GM19438 (cell line): Measurements from ENCODE around the gene PSMD8.
"Not testable (repeated sequence)": the region's sequence is repeated elsewhere in the genome, so short reads cannot be mapped to it uniquely, and the experiment has no call there.

Experiments
- ATAC-seq: cut with Tn5 transposase; IDR thresholded peaks from one replicate; pipeline ENCODE4 v1.9.1; 2021; ENCODE audit warnings: low read depth; ENCODE audit not compliant: unreplicated experiment

The PSMD8 gene

DNA sequence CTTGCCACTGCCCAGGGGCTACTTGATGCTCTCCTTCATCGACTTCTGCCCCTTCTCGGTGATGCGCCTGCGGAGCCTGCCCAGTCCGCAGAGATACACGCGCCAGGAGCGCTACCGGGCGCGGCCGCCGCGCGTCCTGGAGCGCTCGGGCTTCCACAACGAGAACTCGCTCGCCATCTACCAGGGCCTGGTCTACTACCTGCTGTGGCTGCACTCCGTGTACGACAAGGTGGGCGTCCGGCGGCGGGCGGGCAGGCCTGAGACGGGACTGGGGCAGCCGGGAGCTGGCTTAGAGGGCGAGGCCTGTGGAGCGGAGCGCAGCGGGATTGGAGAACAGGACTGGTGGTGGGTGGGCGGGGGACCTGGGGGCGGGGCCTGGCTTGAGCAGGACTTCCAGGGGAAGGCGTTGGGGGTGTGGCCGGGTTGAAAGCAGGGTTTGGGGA is 12.7 kb upstream of the PSMD8 start:
- peak; percentile 43 for ATAC-seq

DNA sequence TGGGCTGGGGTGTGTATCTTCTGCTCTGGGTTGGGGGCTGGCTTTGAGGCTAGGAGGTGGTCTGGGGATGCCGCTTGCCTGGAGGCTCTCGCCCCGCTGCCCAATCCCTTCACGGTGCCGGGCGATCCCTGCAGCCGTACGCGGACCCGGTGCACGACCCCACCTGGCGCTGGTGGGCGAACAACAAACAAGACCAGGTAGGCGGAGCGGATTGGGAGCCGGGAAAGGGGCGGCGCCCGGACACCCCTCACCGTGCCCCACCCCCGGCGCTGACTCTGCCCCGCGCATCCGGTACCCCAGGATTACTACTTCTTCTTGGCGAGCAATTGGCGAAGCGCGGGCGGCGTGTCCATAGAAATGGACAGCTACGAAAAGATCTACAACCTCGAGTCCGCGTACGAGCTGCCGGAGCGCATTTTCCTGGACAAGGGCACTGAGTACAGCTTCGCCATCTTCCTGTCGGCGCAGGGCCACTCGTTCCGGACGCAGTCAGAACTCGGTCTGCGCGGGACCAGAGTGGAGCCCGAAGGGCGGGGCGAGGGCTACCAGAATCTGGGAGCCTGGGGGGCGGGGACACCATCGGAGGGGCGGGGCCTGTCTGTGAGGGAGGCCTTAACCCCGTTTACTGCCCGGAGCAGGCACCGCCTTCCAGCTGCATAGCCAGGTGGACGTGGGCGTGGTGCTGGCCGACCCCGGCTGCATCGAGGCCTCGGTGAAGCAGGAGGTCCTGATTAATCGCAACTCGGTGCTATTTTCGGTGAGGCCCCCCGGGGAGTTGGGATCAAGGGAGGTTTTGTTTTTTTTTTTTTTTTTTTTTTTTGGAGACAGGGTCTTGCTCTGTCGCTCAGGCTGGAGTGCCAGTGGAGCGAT is 12.1 kb upstream of the PSMD8 start:
- peak; percentile 51 for ATAC-seq

GRCh38 chr19:38362946-38363688 is 11.3 kb upstream of the PSMD8 start:
- not testable (repeated sequence) for ATAC-seq

DNA sequence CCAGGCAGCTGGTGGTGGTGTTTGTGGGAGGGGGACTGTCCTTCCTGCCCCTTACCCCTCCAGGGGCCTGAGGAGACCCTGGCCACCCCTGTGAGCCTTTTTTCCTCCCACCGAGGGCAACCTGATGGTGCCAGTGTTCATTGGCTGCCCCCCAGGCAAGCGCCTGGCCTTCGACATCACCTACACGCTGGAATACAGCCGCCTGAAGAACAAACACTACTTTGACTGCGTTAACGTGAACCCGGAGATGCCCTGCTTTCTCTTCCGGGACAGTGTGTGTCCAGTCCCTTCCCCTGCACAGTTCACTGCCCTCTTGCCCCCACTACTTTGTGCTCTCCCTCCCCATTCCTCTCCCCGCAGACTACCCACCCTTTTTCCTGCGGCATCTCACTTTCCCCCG is 7.3 kb upstream of the PSMD8 start:
- ATAC-seq: no peak

- no peak for ATAC-seq
These were observed 4.8 kb upstream of the PSMD8 start for GRCh38 chr19:38369584-38369983.

DNA sequence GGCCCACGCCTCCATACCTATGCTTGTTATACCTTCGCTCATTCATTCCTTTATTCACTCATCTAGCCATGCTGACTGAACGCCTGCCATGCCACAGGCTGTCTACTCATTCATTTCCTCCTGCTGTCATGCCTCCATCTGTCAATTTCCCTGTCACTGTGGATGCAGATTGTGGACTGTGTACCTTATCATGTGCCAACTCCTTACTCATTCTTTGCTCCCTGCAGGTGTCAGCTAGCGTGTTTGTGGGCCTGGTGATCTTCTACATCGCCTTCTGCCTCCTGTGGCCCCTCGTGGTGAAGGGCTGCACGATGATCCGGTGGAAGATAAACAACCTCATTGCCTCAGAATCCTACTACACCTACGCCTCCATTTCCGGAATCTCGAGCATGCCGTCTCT is 4.1 kb upstream of the PSMD8 start:
- ATAC-seq: no peak

- ATAC-seq: no peak
These were observed 3.3 kb upstream of the PSMD8 start for GRCh38 chr19:38371081-38371480.

DNA sequence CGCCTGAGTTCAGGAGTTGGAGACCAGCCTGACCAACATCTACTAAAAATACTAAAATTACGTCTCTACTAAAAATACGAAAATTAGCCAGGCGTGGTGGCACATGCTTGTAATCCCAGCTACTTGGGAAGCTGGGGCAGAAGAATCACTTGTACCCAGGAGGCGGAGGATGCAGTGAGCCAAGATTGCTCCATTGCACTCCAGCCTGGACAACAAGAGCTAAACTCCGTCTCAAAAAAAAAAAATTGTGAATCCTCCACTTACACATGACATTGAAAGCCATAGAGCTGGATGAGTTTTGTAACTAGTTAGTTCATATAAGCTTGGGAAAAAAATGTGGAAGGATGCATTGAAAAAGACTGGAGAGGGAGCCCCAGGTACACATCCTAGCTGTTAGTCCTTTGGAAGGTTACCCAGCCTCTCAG is 452 bp upstream of the PSMD8 start:
- ATAC-seq: no peak

GRCh38 chr19:38375098-38375493 is 725 bp downstream of the PSMD8 start:
- no peak for ATAC-seq

GRCh38 chr19:38375748-38376147 is 1.4 kb downstream of the PSMD8 start:
- ATAC-seq: no peak

- no peak for ATAC-seq
These were observed 2.2 kb downstream of the PSMD8 start for GRCh38 chr19:38376576-38376975.

GRCh38 chr19:38377052-38377451 is 2.7 kb downstream of the PSMD8 start:
- ATAC-seq: no peak

DNA sequence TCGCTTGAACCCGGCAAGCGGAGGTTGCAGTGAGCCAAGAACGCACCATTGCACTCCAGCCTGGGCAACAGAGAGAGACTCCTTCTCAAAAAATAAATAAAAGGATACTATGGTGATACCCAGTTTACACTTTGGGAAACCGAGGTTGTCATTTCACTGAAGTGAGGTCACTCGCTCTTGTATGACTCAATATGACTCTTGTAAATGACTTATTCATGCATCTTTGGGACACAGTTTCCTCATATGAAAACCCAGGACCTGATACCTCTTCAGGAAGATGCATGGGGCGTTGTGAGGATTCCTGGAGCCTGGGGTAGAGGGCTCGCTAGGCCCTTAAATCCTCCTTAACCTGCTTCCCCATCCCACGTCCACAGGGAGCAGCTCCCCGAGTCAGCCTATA is 4.5 kb downstream of the PSMD8 start:
- ATAC-seq: no peak

DNA sequence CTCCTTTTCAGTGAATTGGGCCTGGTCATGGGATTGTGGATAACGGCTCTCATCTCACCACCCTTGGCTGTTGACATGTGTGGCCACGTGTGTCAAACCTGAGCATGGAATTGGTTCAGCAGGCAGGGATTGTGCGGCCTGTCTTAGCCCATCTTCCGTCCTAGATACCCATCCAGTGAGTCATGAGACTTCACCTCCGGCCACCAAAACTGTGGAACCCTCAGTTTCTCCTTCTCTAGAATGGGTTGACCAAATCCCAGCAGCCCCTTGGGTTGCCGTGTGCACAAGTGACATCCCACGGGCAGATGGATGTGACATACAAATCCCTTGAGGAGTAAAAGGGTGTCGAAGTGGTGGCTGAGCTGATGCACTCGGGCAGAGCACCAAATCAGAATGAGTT is 6.8 kb downstream of the PSMD8 start:
- ATAC-seq: no peak

DNA sequence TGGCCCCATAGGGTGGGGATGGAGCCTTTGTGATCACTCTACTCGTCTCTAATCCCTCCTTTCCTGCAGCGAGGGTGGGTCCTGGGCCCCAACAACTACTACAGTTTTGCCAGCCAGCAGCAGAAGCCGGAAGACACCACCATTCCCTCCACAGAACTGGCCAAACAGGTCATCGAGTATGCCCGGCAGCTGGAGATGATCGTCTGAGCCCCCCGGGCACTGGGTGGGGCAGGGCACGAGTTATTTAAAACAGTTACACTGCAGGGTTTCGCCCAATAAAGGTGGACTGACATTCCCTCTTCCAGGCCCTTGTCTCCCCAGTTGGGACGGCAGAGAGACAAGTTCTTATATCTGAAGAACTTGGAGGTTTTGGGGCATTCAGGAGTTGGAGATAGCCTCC is 8.8 kb downstream of the PSMD8 start:
- ATAC-seq: no peak

- no peak for ATAC-seq
These were observed 9.4 kb downstream of the PSMD8 start for GRCh38 chr19:38383743-38384142.

DNA sequence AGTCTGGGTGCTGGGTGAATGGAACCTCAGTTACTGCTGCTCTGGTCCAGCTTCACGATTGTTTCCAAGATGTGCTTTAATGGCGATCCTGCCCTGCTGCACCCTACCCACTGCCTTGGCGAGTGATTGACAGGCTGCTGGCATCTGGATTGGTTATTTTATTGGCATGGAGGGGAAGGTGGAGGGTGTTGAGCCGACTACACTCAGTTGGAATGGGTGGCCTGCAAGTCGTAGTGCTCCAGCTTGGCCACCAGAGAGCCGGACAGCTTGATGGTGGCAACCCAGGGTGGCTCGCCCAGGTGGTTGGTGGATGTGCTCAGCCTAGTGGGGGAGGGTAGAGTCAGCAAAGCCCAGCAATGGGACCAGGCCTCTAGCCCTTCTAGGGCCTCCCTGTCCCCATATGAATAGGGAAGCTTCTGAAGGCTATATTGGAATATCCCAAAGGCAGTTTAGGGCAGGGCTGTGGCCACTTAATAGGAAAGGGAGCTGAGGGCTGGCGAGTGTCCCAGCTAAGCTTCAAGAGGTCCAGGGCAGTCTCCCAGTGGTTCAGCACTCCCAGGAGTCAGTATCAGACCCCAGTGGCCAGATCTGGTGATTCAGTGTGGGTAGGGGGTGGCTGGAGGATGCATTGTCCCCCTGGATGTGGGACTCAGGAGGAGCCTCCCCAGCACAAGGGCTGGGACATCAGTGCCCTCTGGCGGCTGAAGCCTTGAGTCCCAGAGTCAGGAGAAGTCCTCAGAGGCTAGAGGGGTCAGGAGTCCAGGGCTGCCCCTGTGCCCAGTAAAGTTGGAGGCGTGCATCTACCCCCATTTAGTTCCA is 10.0 kb downstream of the PSMD8 start:
- no peak for ATAC-seq

DNA sequence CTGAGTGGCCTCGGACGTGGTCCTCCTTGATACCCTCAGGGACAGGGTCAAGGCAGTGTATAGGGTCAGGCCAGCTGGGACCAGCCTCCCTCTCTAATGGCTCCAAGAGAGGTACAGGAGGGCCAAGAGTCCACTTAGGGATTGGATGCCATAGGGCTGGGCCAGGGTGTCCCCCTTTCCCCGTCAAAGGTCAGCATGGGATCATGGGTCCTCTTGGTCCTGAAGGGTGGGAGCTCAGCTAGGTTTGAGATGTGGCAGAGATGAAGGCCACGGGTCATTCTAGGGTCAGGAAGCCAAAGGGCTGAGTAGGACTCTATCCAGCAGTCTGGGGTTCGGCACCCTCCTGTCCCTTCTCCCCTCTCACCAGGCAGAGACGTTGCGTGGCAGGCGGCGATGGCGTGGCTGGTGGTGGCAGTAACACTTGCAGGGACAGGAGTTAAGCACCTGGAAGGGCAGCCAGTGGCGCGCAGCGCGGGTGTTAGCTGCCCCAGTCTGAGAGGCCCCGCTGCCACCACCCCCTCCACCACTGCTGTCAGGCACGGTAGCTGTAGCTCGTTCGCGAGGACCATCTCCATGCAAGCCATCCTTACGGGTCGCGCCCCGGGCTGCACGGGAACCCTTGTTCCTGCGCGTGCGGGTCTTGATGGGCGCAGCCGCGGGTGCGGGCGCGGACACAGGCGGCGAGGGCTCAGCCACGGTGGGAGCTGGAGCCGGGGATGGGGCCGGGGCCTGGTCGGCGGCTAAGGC is 10.9 kb downstream of the PSMD8 start:
- no peak for ATAC-seq

- ATAC-seq: no peak
These were observed 11.5 kb downstream of the PSMD8 start for GRCh38 chr19:38385804-38386257.

GRCh38 chr19:38386300-38386970 is 12.1 kb downstream of the PSMD8 start:
- no peak for ATAC-seq
